HepG2 (cell line): ENCODE results near the gene OST4. TPM values are rescaled to one million over a fixed set of nuclear protein-coding genes. Genes with fewer than 3 reads are reported as not detected.

Experiments
- AKAP8 ChIP-seq: sonication (generic); formaldehyde crosslinking; IDR thresholded peaks from 2 replicates; pipeline ENCODE4 v1.5.1; 2020; ENCODE audit warnings: mild to moderate bottlenecking, missing genetic modification reagents
- ATF7-NPFF ChIP-seq: sonication (generic); formaldehyde crosslinking; IDR thresholded peaks from 2 replicates; pipeline ENCODE4 v1.8.1; 2023; ENCODE audit warnings: mild to moderate bottlenecking, low read depth, missing genetic modification reagents, moderate library complexity
- GFI1 ChIP-seq: sonication (generic); formaldehyde crosslinking; IDR thresholded peaks from 2 replicates; pipeline ENCODE4 v1.5.0; 2020; ENCODE audit warnings: missing genetic modification reagents, mild to moderate bottlenecking, borderline replicate concordance
- GLI4 ChIP-seq: sonication (generic); formaldehyde crosslinking; IDR thresholded peaks from 2 replicates; pipeline ENCODE4 v1.5.1; 2020; ENCODE audit warnings: missing genetic modification reagents, mild to moderate bottlenecking, moderate library complexity, borderline replicate concordance
- HOXA3 ChIP-seq: sonication (generic); formaldehyde crosslinking; IDR thresholded peaks from 2 replicates; pipeline ENCODE4 v1.5.0; 2020; ENCODE audit warnings: missing genetic modification reagents
- MED1 ChIP-seq: sonication (generic); formaldehyde crosslinking; IDR thresholded peaks from 2 replicates; pipeline ENCODE4 v1.4.0; 2020; ENCODE audit warnings: missing genetic modification reagents
- NCOA5 ChIP-seq: sonication (generic); formaldehyde crosslinking; IDR thresholded peaks from 2 replicates; pipeline ENCODE4 v1.4.0; 2020; ENCODE audit warnings: missing genetic modification reagents
- PAX8 ChIP-seq: sonication (generic); formaldehyde crosslinking; IDR thresholded peaks from 2 replicates; pipeline ENCODE4 v1.8.0; 2022; ENCODE audit warnings: mild to moderate bottlenecking, missing genetic modification reagents, borderline replicate concordance
- PRDM15 ChIP-seq: sonication (generic); formaldehyde crosslinking; IDR thresholded peaks from 2 replicates; pipeline ENCODE4 v1.4.0; 2020; ENCODE audit warnings: missing genetic modification reagents
- SMARCE1 ChIP-seq: fragments of 450-650 bp; IDR thresholded peaks from 2 replicates; pipeline ENCODE4 v1.6.1; 2017; ENCODE audit warnings: borderline replicate concordance
- TCF12 ChIP-seq, 2 experiments: fragments of 450-650 bp in 1 of 2; sonication (generic) in 1 of 2; formaldehyde crosslinking in 1 of 2; IDR thresholded peaks; 2 replicates each; pipeline versions ENCODE4 v1.6.1 to v1.8.0; 2017 to 2022; ENCODE audit warnings: antibody characterized with exemption in 1 of 2, mild to moderate bottlenecking in 1 of 2, missing genetic modification reagents in 1 of 2, moderate library complexity in 1 of 2
- ZC3H4 ChIP-seq: sonication (generic); formaldehyde crosslinking; IDR thresholded peaks from 2 replicates; pipeline ENCODE4 v1.4.0; 2020; ENCODE audit warnings: missing genetic modification reagents, borderline replicate concordance
- ZNF17 ChIP-seq: sonication (generic); formaldehyde crosslinking; IDR thresholded peaks from 2 replicates; pipeline ENCODE4 v1.5.0; 2020; ENCODE audit warnings: mild to moderate bottlenecking, missing genetic modification reagents
- ZNF570 ChIP-seq: sonication (generic); formaldehyde crosslinking; IDR thresholded peaks from 2 replicates; pipeline ENCODE4 v1.4.0; 2020; ENCODE audit warnings: mild to moderate bottlenecking, missing genetic modification reagents, borderline replicate concordance
- ZNF605 ChIP-seq: sonication (generic); formaldehyde crosslinking; IDR thresholded peaks from 2 replicates; pipeline ENCODE4 v1.8.0; 2022; ENCODE audit warnings: mild to moderate bottlenecking, missing genetic modification reagents
- ZNF709 ChIP-seq: sonication (generic); formaldehyde crosslinking; IDR thresholded peaks from 2 replicates; pipeline ENCODE4 v1.5.0; 2020; ENCODE audit warnings: mild to moderate bottlenecking, missing genetic modification reagents
- ZNF768 ChIP-seq: sonication (generic); formaldehyde crosslinking; IDR thresholded peaks from 2 replicates; pipeline ENCODE4 v1.4.0; 2020; ENCODE audit warnings: missing genetic modification reagents
- ZNF841 ChIP-seq: sonication (generic); formaldehyde crosslinking; IDR thresholded peaks from 2 replicates; pipeline ENCODE4 v1.8.1; 2023; ENCODE audit warnings: missing genetic modification reagents, borderline replicate concordance
- ZNF850 ChIP-seq: sonication (generic); formaldehyde crosslinking; conservative IDR thresholded peaks from 2 replicates; pipeline ENCODE4 v1.9.0; 2021; ENCODE audit warnings: mild to moderate bottlenecking, missing genetic modification reagents
- polyA plus RNA-seq, 8 experiments: library from polyadenylated mRNA; depleted of rRNA in 3 of 8; stranded (reverse) in 7 of 8; unstranded in 1 of 8; fragments of >200 nt; fragmentation: Illumina TruSeq in 4 of 8; extraction: Trizol in 4 of 8; gene quantifications; 2 replicates each; pipeline versions ENCODE4 v1.2.1 to v1.2.3, GENCODE V29; 2011 to 2016; ENCODE audit warnings: low read depth in 4 of 8, missing spikeins in 1 of 8, mixed read lengths in 1 of 8; ENCODE audit not compliant: insufficient read depth in 1 of 8
- total RNA-seq, 5 experiments: library from RNA; depleted of rRNA; stranded (reverse); fragments of >200 nt; fragmentation: Illumina TruSeq; extraction: Trizol; gene quantifications; 2 replicates each; pipeline ENCODE4 v1.2.3, GENCODE V29; 2016; ENCODE audit warnings: low read depth in 1 of 5
- TF ChIP-seq, protein P1 (sequence below), 2 experiments: sonication (generic) in 1 of 2; formaldehyde crosslinking in 1 of 2; IDR thresholded peaks; 2 replicates each; pipeline versions ENCODE4 v1.5.1 to v1.6.1; 2011 to 2020; ENCODE audit warnings: borderline replicate concordance in 1 of 2, low read depth in 1 of 2, low read length in 1 of 2, mild to moderate bottlenecking in 1 of 2, missing genetic modification reagents in 1 of 2, moderate library complexity in 1 of 2

Gene OST4
- total and polyA plus RNA-seq, 2 of the 13 experiments (the other 11 are each of a cell fraction or from before 2014, with no cell fraction given), result 498 to 584 TPM

DNA sequence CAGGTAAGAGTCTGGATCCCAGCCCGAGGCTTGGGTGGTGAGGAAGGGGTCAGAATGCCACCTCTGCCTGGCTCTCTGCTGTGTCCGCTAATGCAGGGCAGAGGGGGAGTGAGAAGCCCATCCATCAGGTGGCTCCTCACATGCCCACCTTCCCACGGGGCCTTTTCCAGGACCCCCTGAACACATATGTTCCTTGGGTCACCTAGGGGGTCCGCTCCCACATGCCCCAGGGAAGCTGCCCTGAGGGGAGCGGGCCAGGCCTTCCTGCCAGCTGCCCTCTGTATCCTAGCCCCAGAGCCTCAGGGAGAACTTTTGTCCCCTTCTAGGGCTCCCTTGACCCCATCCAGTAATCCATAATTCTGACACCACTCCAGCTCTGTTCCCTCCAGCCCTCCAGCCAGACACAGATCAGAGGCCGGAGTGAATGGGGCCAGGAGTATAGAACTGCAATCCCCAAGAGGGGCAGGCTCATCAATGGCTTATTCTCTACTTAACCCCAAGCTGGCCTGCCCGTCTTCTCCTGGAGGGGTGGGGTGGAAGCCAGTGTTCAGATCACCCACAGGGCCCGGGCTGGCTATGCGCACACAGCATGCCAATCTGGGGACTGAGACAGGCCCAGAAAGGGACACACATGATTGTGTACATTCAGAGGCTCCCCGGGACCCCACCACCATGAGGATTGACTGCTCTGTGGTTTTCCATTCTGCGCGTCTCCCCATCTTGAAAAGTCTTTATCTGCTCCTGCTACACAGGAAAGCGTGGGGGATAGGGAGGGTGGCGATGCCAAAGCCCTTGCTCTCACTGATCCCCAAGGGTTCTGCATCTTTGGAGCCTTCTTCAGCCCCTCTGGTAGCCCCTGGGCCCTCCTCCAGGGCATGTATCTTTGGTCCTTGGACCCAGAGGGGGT is 8.0 kb upstream of the OST4 start (continued):
- TF ChIP-seq, protein P1, sequence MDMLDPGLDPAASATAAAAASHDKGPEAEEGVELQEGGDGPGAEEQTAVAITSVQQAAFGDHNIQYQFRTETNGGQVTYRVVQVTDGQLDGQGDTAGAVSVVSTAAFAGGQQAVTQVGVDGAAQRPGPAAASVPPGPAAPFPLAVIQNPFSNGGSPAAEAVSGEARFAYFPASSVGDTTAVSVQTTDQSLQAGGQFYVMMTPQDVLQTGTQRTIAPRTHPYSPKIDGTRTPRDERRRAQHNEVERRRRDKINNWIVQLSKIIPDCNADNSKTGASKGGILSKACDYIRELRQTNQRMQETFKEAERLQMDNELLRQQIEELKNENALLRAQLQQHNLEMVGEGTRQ (IDR thresholded peaks at IDR 0.05; ENCODE audit: low read depth, low read length), result no peak
- TF ChIP-seq, protein P1 (CRISPR knock-in tag; IDR thresholded peaks at IDR 0.05; ENCODE audit: borderline replicate concordance), result no peak
- TF ChIP-seq TCF12 (IDR thresholded peaks at IDR 0.05) (no peak), TCF12 (CRISPR knock-in tag; IDR thresholded peaks at IDR 0.05) (0 out of 2 replicates have a peak, but pooled peaks have one; percentile 37), GFI1 (no peak), ATF7-NPFF (CRISPR knock-in tag) (0 out of 2 replicates have a peak, but pooled peaks have one; percentile 25), ZNF841 (CRISPR knock-in tag) (no peak), ZNF605 (CRISPR knock-in tag) (0 out of 2 replicates have a peak, but pooled peaks have one; percentile 48), AKAP8 (no peak), MED1 (no peak), PAX8 (no peak), ZNF17 (no peak), NCOA5 (CRISPR knock-in tag) (no peak), ZNF709 (peak; percentile 44; the same call in 1 of the 2 replicates), ZC3H4 (no peak), PRDM15 (CRISPR knock-in tag) (no peak), ZNF850 (no peak), ZNF768 (CRISPR knock-in tag) (no peak), SMARCE1 (no peak), GLI4 (CRISPR knock-in tag) (no peak), HOXA3 (CRISPR knock-in tag) (peak; percentile 41; the same call in 1 of the 2 replicates), ZNF570 (no peak)
